ENCODE measurements around the gene CHST15. TPM values are rescaled to one million over a fixed set of nuclear protein-coding genes. Genes with fewer than 3 reads are reported as not detected.

The CHST15 gene
- total RNA-seq, 4 donors from 2014 or later = 43.2 to 104 (median 81.5) TPM

DNA sequence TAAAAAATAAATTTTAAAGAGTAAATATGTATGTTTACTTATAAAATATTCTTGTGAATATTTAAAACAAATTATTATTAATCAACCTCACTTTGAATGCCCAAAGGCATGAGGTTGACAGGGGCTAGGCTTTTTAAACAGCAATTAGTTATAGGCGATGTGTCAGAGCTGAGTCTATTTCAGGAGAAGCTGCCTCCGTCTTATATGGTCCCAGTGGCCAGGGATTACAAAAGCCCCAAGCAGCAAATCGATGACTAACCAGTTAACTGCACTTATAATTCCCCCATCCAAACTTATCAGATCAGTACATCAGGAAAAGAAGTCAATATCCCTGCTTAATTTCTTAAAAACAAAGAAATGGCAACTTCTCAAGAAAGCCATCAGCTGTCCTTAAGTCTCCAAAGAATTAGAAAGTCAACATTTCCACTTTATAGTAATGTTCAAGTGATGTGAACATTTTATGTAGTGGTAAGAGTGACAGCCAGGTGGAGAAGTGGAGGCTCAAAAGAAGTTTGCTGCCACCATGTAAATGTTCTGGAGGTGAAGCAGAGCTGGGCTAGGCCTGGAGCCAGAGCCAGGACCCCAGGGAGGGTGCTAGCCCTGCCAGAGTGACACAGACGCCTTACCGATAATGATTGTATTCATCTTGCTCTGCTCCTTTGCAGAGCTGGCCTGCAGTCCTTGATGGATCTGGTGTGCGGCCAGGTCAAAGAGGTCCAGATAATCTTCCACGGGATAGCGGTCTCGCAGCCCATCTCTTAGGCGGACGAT is 51.5 kb downstream of the CHST15 start:
- peaks cover 42 to 44% of the 10 kb centered on the region in 2 donors for H3K36me3 ChIP-seq
- TF ChIP-seq CTCF (IDR thresholded peaks at IDR 0.05) (no peak), POLR2A (IDR thresholded peaks at IDR 0.05) (no peak)
- H3K27me3 ChIP-seq = no peaks in the 10 kb centered on the region
- H3K27ac ChIP-seq = no peak overlapping the region
- 87 to 92% methylated on average over 11 of the region's 11 CpGs for WGBS, 2 donors
- DNase-seq = no peak
- no peaks in the 10 kb centered on the region for H3K4me1 ChIP-seq
- no peak overlapping the region for H3K4me3 ChIP-seq (replicated peaks in 1 of 3)
- H3K9me3 ChIP-seq = no peaks in the 10 kb centered on the region
- intact Hi-C loops (cut with DNase I) = no loop called here

GRCh38 chr10:124040451-124041188 is 52.8 kb downstream of the CHST15 start:
- no peak for DNase-seq
- Histone ChIP-seq H3K27me3 (no peaks in the 10 kb centered on the region), H3K9me3 (no peaks in the 10 kb centered on the region), H3K4me1 (no peaks in the 10 kb centered on the region), H3K4me3 (replicated peaks in 1 of 3) (no peak overlapping the region), H3K36me3 (peaks cover 49 to 56% of the 10 kb centered on the region in 2 donors), H3K27ac (no peak overlapping the region)
- intact Hi-C loops (cut with DNase I) = no loop called here
- WGBS, 2 donors = 81 to 84% methylated on average over 7 of the region's 7 CpGs
- TF ChIP-seq POLR2A (IDR thresholded peaks at IDR 0.05) = no peak
- TF ChIP-seq CTCF (IDR thresholded peaks at IDR 0.05) = no peak

DNA sequence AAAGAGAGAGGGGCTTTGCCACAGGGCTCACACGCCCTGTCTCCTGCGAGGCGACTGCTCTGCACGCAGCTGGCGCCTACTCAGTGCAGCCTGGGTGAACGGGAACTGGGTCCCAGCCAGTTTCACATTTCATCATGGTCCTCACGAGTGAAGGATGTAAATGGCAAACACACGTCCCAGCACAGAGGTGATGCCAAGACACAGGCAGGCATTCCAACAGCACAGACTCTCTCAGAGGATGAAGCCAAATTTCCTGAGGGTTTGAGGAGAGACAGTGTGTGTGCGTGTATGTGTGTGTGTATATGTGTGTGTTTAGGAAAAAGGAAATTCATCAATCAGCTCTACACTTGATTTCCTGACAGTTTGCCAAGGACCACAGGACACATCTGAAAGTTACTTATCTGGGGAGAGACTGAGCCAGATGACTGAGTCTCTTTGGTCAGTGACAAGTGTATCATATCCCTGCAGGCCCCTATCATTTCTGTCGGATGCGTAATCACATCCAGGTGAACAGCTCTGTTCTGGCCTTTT is 53.9 kb downstream of the CHST15 start:
- H3K4me1 ChIP-seq = peaks cover 0 to 1% of the 10 kb centered on the region in 2 donors
- peaks cover 48 to 56% of the 10 kb centered on the region in 2 donors for H3K36me3 ChIP-seq
- intact Hi-C loops (cut with DNase I) = no loop called here
- DNase-seq = no peak
- no peaks in the 10 kb centered on the region for H3K27me3 ChIP-seq
- H3K9me3 ChIP-seq = no peaks in the 10 kb centered on the region
- TF ChIP-seq CTCF (IDR thresholded peaks at IDR 0.05) (no peak), POLR2A (IDR thresholded peaks at IDR 0.05) (no peak)
- no peak overlapping the region for H3K4me3 ChIP-seq (replicated peaks in 1 of 3)
- 76 to 81% methylated on average over 6 to 11 of the region's 11 CpGs for WGBS, 2 donors
- H3K27ac ChIP-seq = peak overlapping the region in 1 of 3 donors; percentile 15

DNA sequence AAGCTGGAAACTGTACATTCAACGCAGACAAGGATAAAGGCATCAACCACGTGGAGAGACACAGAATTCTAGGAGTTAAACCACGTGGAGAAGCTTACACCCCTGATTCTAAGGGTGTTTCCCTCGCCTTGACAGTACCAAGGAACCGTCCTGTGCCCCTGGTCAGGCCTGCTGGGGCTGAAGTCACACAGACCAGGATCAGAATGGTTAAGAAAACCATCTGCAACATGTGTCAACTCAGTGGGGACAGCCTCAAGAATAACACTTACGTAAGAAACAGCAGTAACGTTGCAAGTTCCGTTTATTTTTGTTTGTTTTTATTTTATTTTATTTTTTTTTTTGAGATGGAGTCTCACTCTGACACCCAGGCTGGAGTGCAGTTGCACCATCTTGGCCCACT is 55.6 kb downstream of the CHST15 start:
- H3K27ac ChIP-seq = no peak overlapping the region

More for the DNA sequence above, 55.6 kb downstream of the CHST15 start:
- Histone ChIP-seq H3K9me3 (no peaks in the 10 kb centered on the region), H3K4me3 (replicated peaks in 1 of 3) (no peak overlapping the region), H3K27me3 (no peaks in the 10 kb centered on the region), H3K4me1 (peaks cover 16 to 19% of the 10 kb centered on the region in 2 donors), H3K36me3 (peaks cover 38 to 49% of the 10 kb centered on the region in 2 donors)
- intact Hi-C loops (cut with DNase I) = no loop called here
- no peak for DNase-seq
- 78 to 89% methylated on average over 8 of the region's 8 CpGs for WGBS, 2 donors
- TF ChIP-seq POLR2A (IDR thresholded peaks at IDR 0.05) (no peak), CTCF (IDR thresholded peaks at IDR 0.05) (no peak)
